Measurements from ENCODE around the gene ATP6V0E1.
A peak's percentile ranks its signal among the peaks of the same experiment; 100 is the strongest.
"Not testable (repeated sequence)": the region's sequence is repeated elsewhere in the genome, so short reads cannot be mapped to it uniquely, and the experiment has no call there.

The ATP6V0E1 gene

DNA sequence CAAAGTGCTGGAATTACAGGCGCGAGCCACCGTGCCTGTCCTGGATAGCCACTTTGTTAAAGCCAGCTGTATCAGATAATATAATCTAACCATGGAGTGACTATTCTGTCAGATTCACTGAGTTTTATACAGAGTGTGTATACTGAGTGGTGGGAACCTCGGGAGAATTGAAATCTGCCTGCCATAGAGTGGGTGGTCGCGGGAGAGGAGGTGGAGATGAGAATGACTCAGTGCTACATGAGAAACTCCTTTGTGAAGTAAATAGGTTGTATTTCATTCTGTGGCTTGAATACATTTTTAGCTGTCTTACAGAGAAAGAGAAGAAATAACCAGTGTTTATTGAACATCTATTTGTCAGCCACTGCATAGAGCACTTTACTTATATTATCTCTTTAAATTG lies 26.4 kb downstream of the ATP6V0E1 start:
- peak; percentile 40 for DNase-seq

DNA sequence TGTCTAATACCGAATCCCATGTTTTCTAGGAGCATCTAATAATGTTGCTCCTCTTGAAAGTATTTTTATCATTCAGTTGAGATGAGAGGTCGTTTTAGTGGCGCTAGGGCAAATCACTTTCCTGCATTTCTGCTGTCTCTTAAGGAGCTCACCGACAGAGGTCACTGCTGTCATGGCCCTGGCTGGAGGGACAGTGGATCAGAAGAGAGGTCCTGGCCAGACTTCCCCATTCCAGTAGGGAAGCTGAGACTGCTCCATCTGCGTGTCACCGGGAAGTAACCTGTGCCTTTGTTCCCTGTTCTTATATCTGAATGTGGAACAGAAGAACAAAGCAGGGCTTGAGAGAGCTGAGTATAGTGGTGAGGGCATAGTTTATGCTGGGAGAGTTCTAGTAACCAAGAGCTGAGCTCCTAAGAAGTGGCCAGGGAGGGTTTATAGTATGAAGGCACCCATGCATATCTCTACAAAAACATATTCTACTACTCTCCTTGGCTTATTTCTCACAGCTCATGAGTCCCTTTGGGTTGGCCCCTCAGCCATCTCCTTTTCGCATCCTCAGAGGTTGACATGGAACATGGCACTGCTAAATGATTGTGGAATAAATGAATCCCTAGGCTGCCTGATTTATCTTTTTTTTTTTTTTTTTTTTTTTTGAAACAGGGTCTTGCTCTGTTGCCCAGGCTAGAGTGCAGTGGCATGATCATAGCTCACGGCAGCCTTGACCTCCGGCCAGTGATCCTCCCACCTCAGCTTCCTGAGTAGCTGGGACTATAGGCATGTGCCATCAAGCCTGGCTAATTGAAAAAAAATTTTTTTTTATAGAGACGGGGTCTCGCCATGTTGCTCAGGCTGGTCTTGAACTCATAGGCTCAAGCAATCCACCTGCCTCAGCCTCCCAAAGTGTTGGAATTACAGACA lies 27.2 kb downstream of the ATP6V0E1 start:
- DNase-seq, result no peak

DNA sequence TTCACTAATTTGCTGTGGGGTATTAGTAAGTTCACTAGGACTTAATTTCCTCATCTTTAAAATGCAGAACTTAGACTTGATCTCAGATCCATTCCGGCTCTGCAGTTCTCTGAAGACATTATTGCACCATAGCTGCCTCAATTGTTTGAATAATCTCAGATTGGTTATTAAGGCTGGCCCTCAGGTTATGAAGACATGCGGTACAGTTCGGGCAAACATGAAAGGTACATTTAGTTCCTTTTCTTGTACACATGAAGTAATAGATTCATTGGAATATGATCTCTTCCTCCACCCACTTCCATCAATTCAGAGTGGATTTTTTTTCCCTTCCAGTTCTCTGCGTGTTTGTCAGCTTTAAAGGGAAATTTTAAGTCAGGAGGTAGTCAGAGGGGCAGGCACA lies 28.0 kb downstream of the ATP6V0E1 start:
- DNase-seq, result no peak

DNA sequence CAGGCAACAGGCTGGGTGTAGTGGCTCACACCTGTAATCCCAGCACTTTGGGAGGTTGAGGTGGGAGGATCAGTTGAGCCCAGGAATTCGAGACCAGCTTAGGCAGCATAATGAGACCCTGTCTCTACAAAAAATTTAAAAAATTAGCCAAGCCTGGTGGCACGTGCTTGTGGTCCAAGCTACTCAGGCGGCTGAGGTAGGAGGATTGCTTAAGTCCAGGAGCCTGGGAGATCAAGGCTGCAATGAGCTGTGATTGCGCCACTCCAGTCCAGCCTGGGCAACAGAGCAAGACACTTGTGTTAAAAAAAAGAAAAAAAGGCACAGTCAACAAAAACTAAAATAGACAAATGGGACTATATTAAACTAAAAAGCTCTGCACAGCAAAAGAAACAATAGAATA lies 29.3 kb downstream of the ATP6V0E1 start:
- no peak for DNase-seq

DNA sequence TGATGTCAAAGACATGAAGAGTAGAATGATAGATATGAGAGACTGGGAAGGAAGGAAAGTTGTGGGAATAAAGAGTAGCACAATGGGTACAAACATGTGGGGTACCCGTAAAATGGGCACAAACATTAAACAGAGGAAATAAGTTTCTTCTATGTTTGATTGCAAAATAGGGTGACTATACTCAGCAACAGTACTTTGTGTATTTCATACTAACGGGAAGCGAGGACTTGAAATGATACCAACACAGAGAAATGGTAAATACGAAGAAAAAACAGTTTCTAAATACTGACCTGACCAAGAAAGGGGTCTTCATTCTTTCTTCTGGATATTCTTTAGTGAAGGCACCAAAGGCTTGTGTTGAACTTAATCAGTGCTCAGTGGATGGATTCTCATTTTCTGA lies 31.1 kb downstream of the ATP6V0E1 start:
- no peak for DNase-seq

DNA sequence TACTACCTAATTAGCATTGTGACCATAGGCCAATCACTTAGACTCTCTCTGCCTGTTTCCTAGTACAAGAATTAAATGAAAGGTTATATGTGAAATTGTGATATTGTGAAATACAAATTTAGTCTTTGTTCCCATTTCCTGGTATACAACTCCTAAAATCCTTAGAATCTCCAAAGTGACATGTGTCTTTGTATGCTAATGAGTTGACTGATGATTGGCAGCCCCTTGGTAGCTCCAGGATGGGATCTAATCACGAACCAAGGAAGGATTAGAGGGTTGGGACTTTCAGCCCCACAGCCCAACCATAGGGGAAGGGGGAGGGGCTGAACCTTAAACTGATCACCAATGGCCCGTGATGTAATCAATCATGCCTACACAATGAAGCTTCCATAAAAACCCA lies 31.6 kb downstream of the ATP6V0E1 start:
- no peak for DNase-seq

DNA sequence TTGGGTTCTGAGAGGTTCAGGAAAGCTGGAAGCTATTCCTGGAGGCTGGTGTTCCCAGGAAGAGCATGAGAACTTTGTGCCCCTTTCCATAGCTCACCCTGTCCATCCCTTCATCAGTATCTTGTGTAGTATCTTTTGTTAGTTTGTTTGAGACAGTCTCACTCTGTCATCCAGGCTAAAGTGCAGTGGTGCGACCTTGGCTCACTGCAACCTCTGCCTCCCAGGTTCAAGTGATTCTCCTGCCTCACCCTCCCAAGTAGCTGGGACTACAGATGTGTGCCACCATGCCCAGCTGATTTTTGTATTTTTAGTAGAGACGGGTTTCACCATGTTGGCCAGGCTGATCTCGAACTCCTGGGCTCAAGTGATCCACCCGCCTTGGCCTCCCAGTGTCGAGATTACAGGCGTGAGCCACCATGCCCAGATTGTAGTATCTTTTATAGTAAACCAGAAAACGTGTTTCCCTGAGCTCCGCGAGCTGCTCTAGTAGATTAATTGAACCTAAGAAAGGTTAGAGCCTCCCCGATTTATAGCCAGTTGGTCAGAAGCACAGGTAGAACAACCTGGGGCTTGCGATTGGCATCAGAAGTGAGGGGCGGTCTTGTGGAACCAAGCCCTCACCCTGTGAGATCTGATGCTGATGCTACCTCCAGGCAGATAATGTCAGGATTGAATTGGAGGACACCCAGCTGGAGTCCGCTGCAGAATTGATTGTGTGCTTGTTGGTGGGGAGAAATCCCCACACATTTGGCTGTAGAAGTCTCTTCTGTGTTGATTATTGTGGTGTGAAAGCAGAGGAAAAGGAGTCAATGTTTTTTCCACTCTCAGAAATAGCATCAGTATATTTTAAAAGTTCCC lies 32.3 kb downstream of the ATP6V0E1 start:
- DNase-seq, result no peak

DNA sequence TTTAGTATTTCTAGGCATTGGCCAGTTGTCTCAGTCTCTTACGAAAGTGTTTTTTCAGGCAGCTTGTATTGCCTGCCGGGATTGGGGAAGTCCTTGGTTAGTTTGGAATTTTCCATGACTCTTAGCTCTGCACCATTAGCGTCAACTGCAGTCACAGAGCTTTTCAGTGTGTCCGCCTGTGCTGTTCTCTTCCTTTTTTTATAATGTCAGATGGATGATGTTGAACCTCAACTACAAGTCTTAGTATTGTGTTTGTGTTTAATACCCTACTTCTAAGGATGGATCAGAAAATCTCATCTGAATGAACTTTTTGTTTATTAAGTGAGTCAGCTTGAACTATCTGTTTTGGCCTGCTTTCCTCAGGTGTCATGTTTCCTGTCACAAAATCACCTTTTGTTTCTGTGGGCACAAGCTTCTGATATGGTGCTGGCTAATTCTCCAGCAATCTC lies 33.1 kb downstream of the ATP6V0E1 start:
- no peak for DNase-seq

DNA sequence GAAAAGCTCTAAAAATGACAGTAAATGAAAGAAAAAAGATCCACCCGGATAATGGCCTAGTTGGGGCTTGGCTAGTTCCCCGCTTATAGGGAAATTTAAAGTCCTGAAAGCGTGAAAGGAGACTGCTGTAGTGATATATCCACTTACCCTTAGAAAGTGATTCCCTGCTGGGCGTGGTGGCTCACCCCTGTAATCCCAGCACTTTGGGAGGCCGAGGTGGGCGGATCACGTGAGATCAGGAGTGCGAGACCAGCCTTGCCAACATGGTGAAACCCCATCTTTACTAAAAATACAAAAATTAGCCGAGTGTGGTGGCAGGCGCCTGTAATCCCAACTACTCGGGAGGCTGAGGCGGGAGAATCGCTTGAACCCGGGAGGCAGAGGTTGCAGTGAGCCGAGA lies 33.5 kb downstream of the ATP6V0E1 start:
- not testable (repeated sequence) for DNase-seq

DNA sequence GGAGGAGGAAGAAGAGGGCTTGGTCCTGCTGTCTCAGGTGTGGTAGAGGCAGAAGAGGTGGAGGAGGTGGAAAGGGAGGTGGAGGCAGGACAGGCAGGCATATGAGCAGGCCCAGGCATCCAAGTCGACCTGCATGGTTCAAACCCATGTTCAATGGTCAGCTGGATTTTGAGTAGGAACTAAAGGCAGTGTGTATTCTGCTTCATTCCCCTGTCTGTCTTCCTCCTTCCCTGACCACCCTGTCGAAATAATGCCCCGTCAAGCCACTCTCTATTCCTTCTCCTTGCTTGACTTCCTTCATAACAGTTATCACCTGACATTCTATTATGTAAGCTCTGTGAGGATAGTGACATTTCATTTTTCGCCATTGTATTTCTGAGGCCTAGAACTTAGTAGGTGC lies 34.8 kb downstream of the ATP6V0E1 start:
- no peak for DNase-seq

DNA sequence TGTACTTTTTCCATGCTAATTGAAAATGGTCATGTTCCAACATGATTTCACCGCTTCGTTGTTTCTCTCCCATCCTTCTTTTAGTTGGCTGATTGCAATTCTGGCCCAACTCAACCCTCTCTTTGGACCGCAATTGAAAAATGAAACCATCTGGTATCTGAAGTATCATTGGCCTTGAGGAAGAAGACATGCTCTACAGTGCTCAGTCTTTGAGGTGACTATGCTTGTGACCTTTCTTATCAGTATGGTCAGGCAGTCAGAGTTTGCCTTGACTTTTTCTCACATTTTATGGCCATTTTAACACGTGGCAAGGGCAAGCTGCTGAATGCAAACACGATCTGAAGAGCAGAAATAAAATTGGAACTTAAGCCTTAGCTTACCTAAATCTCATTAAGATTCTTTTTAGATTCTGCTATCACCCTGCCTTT lies 36.6 kb downstream of the ATP6V0E1 start:
- no peak for DNase-seq

DNA sequence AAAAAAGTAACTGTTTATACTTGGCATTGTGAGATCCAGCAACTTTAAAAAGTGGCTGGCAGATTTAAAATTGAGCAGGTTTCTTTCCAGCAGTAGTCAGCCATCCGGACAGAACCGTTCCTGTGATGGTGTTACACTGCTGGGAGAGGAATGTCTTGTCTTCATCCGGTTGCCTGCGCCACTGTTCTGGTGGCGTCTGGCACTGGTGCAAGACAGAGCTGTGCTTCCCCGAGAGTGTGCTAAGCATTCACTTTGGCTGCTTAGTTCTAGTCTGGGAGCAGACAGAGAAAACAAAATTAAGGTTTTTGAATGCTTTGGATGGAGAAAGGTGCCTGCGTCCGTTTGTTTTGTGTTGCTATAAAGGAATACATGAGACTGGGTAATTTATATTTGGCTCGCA lies 37.1 kb downstream of the ATP6V0E1 start:
- DNase-seq, result no peak

DNA sequence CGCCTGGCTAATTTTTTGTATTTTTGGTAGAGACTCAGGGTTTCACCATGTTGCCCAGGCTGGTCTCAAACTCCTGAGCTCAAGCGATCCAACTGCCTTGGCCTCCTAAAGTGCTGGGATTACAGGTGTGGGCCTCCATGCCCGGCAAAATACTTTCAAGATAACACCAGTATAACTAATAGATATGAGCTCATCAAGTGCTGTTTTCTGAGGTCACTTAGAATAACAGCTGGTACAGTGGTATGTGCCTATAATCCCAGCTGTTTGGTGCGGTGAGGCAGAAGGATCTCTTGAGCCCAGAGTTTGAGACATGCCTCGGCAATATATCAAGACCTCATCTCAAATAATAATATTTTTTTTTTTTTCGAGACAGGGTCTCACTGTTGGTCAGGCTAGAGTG lies 42.1 kb downstream of the ATP6V0E1 start:
- no peak for DNase-seq

DNA sequence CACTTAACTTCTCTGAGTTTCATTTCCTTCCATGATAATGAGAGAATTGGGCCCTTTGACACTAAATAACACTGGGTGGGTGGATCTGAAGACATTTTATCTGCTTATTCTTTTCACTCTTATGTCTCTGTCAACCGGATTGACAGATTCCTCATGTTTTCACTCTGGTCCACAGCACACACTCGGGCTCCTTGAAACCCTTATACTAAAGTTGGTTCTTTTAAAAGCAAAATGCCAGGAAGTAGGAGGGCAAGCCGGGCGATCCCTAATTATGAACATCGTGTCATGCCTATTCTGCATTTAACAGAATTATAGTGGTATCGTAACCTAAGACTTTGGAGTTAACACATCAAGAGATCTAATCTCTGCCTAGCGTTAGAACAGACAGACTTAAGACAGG lies 44.3 kb downstream of the ATP6V0E1 start:
- no peak for DNase-seq

DNA sequence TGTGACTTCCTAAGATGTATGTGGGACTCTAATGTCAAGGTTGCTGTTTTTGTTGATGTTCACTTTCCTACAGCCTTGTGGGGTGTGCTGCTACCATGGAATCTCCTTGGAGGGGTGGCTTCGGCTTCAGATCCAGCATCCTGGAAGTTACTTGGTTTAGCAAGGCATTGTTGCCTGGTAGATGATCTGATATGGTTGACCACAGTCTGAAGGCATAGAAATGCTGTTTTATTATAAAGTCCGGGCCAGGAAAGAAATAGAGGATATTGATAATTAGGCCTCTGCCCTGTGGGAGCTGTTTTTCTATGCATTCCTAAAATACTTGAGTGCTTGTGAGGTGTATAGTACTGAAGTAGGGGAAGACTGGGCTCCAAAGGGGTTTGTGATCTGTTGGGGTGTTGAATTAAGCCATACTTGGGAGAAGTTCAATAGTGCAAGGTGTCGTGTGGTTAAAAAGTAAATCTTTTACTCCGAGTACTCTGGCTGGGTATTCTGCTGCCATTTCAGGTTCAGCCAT lies 45.3 kb downstream of the ATP6V0E1 start:
- no peak for DNase-seq

DNA sequence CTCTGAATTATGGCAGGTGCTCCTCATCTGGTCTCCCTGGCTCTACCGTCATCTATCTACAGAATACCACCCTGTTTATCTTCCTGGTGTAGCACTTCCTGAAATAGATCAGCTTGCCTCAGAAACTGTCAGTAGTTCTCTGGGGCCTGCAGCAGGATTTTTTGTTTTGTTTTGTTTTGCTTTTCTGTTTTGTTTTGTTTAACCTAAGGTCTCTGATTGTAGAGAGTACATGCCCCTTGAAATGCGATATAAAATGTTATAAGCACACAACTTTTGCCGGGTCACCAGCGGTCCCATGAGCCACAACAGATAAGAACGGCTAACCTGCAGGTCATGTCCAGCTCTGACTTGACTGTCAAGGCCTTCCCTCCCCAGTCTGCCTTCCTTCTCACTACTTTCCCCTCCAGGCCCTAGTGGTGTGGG lies 45.9 kb downstream of the ATP6V0E1 start:
- no peak for DNase-seq

DNA sequence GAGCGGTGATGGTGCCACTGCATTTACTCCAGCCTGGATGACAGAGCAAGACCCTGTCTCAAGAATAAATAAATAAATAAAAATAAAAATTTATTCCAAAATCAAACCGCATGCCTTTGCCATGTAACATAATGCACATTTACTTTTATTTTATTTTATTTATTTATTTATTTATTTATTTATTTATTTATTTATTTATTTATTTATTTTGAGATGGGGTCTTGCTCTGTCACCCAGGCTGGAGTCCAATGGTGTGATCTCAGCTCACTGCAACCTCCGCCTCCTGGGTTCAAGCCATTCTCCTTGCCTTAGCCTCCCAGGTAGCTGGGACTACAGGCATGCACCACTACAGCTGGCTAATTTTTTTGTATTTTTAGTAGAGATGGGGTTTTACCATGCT lies 48.5 kb downstream of the ATP6V0E1 start:
- DNase-seq, result not testable (repeated sequence)

DNA sequence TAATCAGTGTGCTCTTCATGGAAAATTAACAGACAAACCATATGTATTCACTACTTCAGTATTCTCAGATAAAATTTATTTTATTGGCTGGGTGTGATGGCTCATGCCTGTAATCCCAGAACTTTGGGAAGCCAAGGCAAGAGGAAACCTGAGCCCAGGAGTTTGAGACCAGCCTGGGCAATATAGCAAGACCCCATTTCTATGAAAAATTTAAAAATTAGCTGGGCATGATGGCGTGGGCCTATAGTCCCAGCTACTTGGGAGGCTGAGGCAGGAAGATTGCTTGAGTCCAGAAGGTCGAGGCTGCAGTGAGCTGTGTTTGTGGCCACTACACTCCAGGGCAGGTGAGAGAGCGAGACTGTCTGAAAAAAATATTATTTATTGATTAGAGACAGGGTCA lies 49.2 kb downstream of the ATP6V0E1 start:
- no peak for DNase-seq

DNA sequence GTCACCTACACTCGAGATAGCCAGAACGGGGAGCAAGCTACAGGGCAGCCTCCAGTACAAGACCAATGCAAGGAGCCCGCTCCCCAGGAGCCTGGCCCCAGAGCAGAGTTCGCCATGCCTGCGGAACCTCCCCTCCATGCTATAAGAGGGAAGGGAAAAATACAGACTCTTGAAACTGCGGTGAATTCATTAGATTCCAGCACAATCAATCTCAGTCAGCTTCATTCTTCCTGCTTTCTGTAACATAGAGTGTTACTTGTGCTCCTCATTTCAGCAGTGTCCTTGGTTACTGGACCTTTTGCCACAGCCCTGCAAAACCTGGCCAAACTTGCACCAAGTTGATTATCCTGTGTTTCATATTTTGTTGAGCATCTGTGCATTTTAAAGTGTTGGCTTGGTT lies 50.4 kb downstream of the ATP6V0E1 start:
- no peak for DNase-seq

DNA sequence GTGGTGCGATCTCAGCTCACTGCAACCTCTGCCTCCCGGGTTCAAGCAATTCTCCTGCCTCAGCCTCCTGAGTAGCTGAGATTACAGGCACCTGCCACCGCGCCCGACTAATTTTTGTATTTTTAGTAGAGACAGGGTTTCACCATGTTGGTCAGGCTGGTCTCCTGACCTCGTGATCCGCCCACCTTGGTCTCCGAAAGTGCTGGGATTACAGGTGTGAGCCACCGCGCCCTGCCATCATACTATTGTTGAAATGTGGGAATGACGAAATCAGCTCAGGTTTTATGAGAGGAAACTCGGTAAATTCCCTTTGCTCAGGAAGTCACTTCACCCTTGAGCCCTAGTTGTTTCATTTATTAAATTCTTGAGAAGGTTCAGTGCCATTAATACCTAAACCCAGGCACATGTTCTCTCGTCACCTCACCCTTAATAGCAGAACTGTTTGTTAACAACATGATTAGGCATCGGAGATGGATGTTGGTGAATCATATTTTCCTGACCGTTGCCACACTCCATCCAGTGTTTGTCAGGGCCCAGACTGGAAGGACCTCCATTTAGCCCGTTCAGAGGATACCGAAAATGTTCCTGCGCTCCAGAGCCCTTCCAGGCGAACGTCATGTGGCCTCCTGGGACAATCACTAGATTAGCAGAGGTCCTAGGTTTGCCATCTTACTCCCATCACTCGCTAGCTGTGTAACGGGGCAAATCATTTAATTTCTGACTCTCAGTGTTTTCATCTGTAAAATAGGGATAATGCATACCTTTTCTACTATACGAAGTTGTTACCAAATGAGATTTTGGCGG lies 52.5 kb downstream of the ATP6V0E1 start:
- DNase-seq, result peak; percentile 65

DNA sequence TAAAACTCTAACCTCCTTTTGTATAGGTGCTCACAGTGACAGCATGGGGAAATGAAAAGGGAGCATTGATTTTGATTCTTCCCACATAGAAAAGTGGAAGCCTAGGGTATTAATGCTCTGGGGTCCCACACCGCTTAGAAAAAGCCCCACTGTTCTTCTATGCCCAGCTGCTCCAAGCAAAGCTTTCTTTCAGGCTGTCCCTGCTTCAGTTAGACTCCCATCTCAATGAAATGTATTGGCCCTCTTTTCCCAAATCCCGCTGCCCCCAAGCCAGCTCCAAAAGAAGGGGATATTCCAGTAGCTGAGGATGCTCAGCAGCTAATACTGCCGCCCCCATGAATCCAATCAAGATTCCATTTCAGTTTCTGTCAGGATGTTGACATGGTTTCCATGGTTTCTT lies 55.6 kb downstream of the ATP6V0E1 start:
- DNase-seq, result peak; percentile 13

DNA sequence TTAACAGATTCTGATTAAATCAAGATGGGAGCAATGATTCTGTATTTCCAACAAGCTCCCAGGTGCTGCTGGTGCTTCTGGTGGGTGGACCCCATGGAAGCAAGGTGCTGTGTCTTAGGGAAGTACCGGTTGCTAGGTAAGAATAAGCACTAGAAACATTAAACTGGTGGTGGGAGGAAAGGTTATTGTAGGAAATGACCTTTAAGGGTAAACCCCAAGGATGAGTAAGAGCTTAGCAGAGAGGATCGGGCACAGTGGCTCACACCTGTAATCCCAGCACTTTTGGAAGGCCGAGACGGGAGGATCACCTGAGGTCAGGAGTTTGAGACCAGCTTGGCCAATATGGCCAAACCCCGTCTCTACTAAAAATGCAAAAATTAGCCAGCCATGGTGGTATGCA lies 56.4 kb downstream of the ATP6V0E1 start:
- no peak for DNase-seq
